Hypothalamus (tissue), 51 donors: ENCODE results near the gene GRM8.

Experiments used
- DNase-seq, 51 donors: peaks; one replicate each; lab custom pipeline; 2025; lab: John Stamatoyannopoulos, UW

Gene GRM8

DNA sequence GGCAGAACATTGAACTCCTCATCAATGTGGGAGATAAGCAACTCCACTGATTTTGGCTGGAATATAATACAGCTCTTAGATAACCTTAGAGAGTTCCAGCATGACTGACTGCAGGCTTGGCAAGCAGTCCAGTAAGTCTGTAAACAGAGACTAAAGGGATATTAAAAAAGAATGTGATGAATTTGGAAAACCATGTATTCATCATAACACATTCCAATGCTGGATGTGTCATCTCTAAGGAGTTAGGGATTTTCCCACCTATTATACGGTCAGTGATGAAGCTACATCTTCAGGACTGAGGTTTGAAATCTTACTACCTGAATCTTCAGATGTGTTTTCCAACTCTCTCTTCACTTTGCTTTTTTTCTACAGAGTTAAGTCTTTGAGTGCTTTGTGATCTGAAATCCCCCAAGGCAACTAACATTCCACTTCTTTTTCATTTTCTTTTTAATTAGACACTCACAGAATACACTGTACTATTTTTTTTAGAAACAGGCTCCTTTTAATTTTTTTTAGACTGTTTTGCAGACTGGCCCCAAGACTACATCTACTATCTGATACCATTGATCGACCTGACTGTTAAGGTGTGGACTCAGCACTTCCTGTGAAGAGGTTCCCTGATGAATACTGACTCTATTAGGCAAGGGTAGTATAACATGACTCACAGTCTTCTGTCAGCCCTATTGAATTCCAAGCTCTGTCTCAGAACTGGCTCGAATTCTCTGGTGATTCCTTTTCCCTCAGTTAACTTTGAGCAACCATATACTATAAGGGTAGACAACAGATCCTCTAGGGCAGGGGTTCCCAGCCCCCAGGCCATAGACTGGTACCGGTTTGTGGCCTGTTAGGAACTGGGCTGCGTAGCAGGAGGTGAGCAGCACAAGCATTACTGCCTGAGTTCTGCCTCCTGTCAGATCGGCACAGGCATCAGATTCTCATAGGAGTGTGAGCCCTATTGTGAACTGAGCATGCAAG lies 678.2 kb downstream of the GRM8 start:
- DNase-seq: no peak

DNA sequence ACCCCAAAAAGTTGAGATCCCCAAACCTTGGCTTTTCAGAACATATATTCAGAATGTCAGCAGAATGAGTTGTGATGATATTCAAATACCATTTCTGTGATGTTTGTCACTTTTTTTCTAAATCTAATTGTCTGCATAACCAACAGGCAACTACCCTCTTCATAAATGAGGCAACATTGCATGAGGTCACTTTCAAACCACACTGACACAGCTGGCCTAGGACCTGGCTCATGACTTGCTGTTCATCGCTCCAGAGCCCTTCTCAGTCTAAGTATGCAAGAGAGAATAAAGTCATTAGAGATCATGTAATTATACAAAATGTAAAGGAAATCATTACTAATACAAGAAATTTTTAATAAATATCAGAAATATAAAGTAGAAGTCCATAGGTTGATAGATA lies 681.9 kb downstream of the GRM8 start:
- no peak for DNase-seq

DNA sequence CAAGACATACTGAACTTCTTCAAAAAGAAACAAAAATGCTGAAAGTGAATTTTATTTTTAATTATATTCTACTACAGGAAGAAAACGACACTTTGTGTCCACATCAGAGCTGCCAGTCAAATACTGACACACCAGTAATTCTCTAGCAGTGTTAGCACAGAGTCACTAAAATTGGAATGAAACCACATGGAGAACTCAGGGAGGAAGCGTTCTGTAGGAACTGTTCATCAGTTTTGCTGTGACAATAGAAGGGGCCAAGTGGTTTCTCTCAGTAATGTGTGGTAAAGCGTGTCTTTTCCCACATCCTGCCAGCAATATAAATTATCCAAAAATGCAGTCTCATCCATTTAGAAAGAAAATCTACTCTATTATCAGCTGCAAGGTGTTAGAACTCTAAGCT lies 683.3 kb downstream of the GRM8 start:
- DNase-seq: no peak

DNA sequence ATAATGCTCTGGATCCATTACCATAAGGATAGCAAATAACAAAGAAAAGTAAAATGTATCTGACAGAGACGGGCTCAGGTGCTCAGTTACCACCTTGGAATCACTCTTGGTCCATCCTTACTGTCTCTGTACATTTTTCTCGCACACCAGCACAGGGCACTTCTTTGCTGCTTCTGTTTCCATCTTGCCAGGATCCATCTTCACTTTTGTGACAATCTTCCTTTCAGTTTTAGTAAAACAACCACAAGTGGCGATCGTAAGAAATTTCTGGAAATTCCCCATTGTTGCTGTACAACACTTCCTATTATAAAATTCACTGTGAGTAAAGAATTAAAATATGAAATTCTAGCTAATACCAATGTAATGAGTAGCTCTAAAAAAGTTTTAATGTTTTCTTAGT lies 695.5 kb downstream of the GRM8 start:
- DNase-seq: no peak

DNA sequence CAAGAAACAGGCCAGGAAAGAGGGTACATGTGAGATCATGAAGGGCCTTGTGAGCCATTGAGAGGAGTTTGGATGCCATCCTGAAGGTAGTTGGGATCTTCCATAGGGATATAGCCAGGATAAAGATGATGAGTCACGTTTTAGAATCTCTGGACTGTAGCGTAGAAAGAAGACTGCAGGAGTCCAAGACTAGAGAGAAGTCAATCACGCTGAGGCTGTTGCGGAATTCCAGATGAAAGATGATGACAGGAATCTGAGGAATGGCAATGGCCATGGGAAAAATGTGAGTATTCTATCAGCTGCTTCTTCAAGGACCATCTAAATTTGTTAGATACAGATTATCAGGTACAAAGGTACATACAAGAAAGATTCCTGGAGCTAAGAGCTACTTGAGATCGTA lies 711.3 kb downstream of the GRM8 start:
- no peak for DNase-seq

DNA sequence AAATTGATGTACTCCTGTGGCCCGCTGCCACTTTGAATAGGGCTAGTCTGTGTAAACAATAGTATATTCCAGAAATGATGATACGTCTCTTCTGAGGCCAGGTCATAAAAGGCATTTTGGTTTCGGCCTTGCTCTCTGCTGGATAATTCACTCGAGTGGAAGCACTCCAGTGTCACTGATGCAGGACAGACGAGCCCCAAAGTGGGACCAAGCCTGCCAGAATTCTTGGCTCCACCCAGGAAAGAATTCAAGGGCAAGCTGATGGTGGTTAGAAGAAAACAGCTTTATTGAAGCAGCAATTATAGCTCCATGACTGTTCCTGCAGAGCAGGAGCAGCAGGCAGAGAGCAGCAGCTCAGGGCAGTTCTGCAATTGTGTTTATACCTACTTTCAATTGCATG lies 717.6 kb downstream of the GRM8 start:
- DNase-seq: no peak

DNA sequence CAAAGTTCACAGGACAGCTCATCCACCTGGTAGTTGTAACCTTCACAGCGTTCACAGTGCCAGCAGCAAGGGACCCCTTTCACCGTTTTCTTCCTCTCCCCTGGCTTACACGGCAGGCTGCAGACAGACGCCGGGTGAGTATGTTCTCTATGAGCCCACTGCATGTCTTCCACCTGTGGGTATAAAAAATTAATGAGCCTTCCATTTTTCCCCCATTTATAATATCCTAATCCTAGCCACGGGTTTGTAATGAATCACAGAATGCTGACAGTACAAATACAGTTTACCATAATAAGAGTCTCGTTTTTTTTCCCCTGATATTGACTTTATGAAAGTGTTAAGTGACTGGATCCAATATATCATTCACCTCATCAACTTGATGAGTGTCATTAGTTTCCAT lies 719.0 kb downstream of the GRM8 start:
- DNase-seq: no peak

DNA sequence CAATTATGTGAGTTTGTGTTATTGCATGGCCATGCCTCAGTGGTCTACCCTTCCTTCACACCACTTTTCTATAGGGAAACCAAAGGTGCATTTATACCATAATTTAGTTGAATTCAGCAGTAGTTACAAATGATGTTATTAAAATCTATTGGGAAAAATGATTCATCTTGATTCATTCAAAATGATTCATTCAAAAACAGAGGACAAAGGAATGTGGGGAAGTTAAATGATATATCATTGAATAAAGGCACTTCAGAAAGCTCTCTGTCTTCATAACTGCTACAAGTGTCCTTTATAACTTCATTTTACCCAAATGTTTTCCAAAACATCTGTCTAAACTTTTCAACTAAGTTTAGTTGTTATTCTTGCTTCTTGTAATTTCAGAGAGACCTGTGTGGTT lies 722.9 kb downstream of the GRM8 start:
- DNase-seq: no peak

DNA sequence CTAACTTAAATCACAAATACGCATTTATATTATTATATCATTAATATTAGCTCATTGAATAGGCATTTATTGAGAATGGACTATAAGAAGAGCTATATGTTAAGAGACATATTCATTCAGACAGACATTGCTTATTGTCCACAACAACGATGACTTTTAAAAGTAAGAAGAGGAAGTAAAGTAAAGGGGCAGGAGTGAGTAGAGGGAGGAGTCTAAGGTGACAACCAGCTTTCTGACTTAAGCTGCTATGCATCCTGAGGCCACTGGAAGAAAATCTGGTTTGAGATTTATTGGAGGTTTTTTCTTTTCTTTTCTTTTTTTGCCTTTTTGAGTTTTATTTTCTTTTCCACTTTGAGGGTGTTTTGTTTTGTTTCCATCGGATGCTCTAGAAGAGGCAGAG lies 723.5 kb downstream of the GRM8 start:
- no peak for DNase-seq

DNA sequence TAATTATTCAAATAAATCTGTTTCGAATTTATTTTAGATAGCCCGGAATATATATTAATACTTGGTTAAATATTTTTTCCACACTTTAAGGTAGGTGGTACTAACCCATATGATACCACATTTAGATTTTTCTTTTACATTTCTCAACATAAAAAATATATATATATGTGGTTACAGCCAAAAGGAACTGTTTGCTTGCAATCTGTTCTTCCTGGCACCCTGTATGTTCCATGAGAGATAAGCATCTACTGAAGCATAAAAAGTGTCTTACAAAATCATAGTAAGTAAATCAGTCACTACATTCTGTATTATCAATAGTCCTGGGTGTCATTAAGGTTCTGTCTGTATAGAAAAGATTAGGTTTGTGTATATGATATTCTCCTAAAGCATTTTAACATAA lies 726.8 kb downstream of the GRM8 start:
- DNase-seq: no peak

DNA sequence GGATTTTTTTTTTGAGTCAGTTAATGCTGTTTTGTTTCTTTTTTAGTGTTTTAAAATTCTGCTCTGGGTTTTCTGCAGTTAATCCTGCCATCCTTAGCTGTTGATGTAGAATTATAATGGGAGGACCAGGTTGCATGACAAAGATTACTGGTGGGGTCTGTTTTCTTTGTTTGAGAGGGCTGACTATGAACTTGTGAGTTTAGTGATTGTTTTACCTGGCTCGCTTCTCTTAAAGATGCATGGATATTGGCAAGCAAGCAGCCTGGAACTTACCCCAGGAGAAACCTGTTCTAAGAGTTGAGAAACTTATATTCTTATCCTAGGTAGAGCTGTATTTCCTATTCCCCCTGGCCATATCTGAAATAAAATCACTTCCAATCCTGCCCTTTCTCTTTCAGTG lies 727.8 kb downstream of the GRM8 start:
- no peak for DNase-seq

DNA sequence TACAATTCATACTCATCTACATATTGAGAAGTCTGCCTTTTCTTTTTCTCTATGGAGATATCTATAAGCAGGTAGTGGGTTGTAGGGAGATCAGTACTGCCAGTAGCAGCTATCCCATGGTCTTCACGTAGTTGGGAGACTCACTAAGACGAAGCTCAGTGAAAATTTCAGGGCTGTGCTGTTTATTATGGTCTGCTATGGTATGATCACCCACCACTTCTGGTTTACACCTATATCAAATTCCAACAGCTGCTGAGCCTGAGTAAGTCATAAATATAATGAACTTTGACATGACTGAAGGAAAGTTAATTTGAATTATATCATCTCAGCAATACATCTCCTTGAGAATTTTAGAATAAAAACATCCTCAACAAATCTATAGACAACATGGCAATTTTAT lies 741.7 kb downstream of the GRM8 start:
- no peak for DNase-seq

DNA sequence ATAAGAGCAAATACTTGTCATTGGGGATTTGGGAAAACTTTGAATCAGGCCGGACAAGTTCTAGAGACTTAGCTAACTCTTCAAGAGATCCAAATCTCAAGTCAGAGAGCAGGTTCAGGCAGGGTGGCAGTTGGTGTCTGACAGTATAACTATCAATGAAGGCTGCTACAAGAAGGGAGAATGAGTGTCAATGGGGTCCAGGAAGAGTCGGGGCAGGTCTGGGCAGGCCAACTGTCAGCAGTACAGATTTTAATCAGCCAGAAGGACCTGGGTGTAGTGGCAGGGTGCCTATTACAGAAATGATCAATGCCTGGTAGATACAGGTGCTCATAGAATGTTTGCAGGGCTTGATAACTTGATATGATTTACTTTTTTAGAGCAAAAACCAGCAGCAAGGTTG lies 751.1 kb downstream of the GRM8 start:
- DNase-seq: no peak

DNA sequence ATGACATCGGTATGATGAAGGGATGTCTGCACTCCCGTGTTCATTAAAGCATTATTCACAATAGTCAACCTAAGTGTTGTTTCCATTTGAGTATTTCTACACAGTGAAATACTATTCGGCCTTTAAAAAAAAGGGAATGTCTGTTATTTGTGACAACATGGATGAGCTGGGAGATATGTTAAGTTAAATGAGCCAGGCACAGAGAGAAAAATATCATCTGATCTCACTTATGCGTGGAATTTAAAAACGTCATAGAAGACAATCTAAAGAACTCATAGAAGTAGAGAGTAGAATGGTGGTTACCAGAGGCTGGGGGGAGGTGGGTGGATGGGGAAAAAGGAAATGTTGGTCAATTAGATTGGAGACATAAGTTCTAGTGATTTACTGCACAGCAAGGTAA lies 753.3 kb downstream of the GRM8 start:
- no peak for DNase-seq

DNA sequence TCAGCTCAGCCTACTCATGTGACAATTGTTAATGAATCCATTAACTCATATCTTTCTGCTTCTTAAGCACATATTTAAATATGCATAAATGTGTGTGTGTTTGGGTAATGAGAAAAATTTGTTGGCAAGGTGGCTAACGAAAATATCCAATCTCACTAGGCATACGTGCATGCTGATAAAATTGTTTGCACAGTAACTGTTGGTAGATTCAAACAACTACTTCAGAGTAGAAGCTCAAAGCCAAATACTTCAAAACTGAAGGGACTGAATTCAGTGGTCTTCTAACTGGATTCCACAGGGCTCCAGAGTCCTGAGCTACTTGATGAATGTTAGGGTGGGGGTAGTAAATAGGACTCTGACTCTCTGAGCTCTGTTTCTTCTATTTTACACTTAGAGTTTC lies 757.0 kb downstream of the GRM8 start:
- no peak for DNase-seq

DNA sequence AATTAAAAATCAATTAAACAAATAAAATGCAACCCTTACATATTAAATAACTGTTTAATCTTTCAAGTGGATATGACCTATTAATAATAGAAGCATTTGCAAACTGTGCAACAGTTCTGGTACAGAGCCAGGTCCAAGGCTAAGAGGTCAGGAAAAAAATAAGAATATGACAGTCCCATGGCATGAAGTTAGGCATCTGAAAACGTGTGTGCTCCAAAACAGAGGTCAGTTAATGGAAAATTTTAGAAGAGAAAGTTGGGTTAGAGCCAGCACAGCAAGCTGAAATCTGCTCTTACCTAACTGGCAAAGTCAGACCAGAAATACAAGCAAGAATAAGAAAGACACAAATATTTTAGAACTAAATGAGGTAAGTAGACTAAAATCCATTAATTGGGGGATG lies 757.7 kb downstream of the GRM8 start:
- no peak for DNase-seq

DNA sequence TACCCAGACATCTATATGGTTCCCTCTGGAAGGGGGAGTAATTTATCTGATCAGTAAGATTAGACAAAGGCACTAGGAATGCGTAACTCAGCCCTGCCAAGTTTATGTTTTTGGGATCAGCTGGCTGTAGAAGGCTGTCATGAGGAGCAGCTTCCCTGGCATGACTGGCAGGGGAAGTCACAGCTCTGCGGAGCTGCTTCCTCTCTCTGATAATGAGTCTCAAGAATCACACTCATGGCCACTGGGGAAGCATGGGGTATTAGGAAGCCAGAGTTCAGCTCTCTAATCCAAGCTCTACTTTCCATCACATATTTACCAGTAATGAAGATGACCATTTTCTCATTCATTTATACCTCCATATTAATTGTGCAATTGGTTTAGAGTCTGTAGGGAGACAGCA lies 758.9 kb downstream of the GRM8 start:
- no peak for DNase-seq

DNA sequence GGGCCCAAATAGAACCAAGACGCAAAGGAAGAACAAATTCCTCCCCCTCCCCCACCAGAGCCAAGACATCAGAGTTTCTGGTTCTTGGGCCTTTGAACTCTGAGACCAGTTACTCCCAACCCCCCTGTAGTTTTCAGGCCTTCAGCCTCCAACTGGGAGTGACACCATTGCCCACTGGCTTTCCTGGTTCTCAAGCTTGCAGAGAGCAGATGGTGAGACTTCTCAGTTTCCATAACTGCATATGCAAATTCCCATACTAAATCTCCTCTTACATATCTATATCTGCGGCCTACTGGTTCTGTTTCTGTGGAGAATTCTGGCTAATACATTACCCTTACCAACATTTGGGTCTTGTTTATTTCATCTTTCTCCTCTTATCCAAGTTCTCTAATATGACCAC lies 762.9 kb downstream of the GRM8 start:
- DNase-seq: no peak

DNA sequence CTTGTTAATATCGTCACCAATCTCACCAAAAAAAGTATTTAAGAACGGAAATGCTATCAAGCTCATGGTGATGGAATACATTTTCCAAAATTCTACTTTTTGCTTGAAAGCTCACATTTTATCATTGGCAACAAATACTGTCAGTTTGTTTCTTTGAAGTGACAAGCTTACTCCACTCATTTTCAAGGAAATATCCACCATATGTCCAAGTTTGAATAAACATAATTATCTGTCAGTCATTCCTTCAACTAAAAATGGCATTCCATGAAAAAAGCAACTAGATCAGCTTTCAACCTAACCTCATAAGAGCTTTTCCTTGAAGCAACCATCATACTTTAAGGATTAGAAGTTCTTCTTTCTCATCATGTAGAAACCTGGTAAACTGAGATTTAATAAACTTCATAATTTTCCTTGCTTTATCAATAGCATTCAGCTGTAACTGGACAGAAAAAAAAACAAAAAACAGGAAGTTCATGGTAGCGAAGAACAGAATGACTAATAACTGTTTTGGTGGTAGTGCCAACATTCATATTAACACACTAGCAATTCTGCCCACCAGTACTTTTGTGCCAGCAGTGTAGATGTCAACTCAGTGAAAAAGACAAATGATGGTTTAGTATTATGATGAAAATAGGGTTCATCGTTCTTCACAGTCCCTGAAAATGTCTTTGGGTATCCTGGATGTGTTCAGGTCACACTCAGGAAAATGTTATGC lies 764.9 kb downstream of the GRM8 start:
- no peak for DNase-seq

DNA sequence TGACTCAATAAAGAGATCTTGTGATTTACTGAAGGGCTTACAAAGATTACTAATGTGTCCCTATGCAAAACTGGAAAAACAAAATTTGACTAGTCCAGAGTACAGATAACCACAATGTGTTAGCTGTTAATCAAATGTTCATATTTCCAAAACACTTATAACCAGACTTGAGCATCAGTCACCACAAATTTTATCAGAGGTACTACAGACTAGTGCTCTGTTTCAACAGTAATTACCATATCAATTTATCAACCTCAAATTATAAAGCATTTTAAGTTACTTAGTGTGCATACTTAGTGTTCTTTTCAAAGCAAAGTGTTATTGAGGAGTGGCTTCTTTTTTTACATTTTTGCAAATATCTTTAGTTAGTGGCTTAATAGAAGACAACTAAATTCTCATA lies 765.9 kb downstream of the GRM8 start:
- DNase-seq: no peak

DNA sequence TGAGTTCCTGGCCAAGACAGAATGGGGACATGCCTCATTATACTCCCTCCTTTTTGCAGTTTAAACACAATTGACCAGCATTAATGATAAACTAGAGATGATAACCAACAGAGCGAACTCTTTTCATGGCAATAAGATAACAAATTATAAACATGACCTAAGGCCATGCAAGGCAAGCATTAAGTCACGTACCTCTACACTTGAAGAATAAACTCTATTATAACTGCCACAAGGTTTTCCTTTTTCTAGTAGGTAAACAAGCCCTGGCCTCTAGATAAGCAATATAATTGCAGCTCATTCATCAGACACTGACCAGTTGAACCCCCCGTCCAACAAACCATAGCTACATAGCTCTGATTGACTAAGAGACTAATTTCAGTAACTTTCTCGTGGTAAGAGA lies 767.0 kb downstream of the GRM8 start:
- DNase-seq: no peak

DNA sequence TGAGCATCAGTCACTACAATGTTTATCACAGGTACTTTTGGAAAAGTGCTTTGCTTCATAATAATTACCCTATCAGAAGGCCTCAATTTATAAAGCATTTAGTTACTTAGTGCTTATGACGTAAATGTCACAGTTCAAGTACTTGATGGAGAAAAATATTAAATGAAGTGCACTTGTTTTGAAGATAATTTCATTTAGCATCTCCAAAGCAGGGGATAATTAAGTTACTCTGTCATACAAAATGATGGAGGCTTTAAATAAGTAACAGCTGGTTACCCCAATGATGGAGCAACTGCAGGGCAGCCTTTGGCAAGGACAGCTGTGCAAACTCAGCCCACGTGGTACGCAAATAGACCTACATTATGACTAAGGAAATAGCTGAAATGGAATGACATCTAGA lies 768.8 kb downstream of the GRM8 start:
- no peak for DNase-seq
